Caco-2 (cell line): ENCODE data around the gene CTXN3. TPM values are rescaled to one million over a fixed set of nuclear protein-coding genes. Genes with fewer than 3 reads are reported as not detected.
A peak's percentile ranks its signal among the peaks of the same experiment; 100 is the strongest.

Experiments
- BruUV-seq: library from RNA; stranded (reverse); fragments of 400-500 nt; replicated peaks from 2 replicates; lab custom pipeline; 2021; lab: Mats Ljungman, UMichigan
- CTCF ChIA-PET: fragments of 300-600 bp; sonication (Branson Sonifier 250); formaldehyde crosslinking; loops from one replicate; lab custom pipeline; 2022; ENCODE audit warnings: antibody characterized with exemption; lab: Charles Lee
- POLR2A ChIA-PET: fragments of 300-600 bp; sonication (Branson Sonifier 250); formaldehyde crosslinking; loops from one replicate; lab custom pipeline; 2022; ENCODE audit warnings: antibody characterized with exemption; lab: Charles Lee
- DNase-seq, 2 experiments: peaks; one replicate each; pipeline versions ENCODE4 v3.0.0 to v3.0.0-alpha.2; 2020 to 2022
- H3K27me3 ChIP-seq: replicated peaks from 2 replicates; pipeline ENCODE4 v1.6.0; 2011; ENCODE audit warnings: low read length; ENCODE audit not compliant: control insufficient read depth, insufficient read depth
- H3K36me3 ChIP-seq: 2 replicates; pipeline ENCODE4 v1.5.1; 2011; ENCODE audit warnings: low read length; ENCODE audit not compliant: control insufficient read depth, insufficient read depth
- H3K4me1 ChIP-seq: fragments of 250-450 bp; sonication (Bioruptor Pico); 2 replicates; pipeline ENCODE4 v1.5.1; 2020; ENCODE audit warnings: mild to moderate bottlenecking
- H3K4me3 ChIP-seq: 2 replicates; pipeline ENCODE4 v1.5.1; 2011; ENCODE audit warnings: low read depth, mild to moderate bottlenecking, control low read depth, low read length
- H3K9me3 ChIP-seq: fragments of 250-450 bp; sonication (Bioruptor Pico); 2 replicates; pipeline ENCODE4 v1.5.1; 2020; ENCODE audit warnings: mild to moderate bottlenecking, moderate library complexity
- H3K27ac Mint-ChIP-seq: one replicate; pipeline ENCODE4 v1.8.0; 2022; ENCODE audit warnings: mixed read lengths; ENCODE audit not compliant: unreplicated experiment
- H3K27me3 Mint-ChIP-seq: one replicate; pipeline ENCODE4 v1.8.0; 2022; ENCODE audit warnings: mixed read lengths; ENCODE audit not compliant: insufficient read depth, unreplicated experiment
- H3K36me3 Mint-ChIP-seq: one replicate; pipeline ENCODE4 v1.8.0; 2022; ENCODE audit warnings: mild to moderate bottlenecking, mixed read lengths; ENCODE audit not compliant: insufficient read depth, unreplicated experiment
- H3K4me1 Mint-ChIP-seq: one replicate; pipeline ENCODE4 v1.8.0; 2022; ENCODE audit warnings: low read depth, mixed read lengths; ENCODE audit not compliant: unreplicated experiment
- H3K4me3 Mint-ChIP-seq: one replicate; pipeline ENCODE4 v1.8.0; 2022; ENCODE audit warnings: mild to moderate bottlenecking, moderate library complexity, mixed read lengths; ENCODE audit not compliant: unreplicated experiment
- H3K9me3 Mint-ChIP-seq: one replicate; pipeline ENCODE4 v1.8.0; 2022; ENCODE audit warnings: mixed read lengths; ENCODE audit not compliant: unreplicated experiment
- intact Hi-C: fragments of 100-400 bp; cut with micrococcal nuclease; formaldehyde crosslinking; loops from one replicate; pipeline ENCODE4 v1.10.0; 2022; ENCODE audit not compliant: unreplicated experiment
- total RNA-seq: library from RNA; stranded (reverse); gene quantifications from 2 replicates; pipeline ENCODE4 v1.2.3, GENCODE V29; 2022
- TF ChIP-seq, protein P1 (sequence below), 2 experiments: fragments of 200-600 bp in 1 of 2; IDR thresholded peaks; 1 replicate in 1 of 2; 2 replicates in 1 of 2; pipeline versions ENCODE4 v1.5.1 to v1.8.0; 2011 to 2022; ENCODE audit warnings: antibody characterized with exemption in 1 of 2, control low read depth in 1 of 2, inconsistent platforms in 1 of 2, low read depth in 1 of 2, low read length in 1 of 2, mild to moderate bottlenecking in 1 of 2, moderate library complexity in 1 of 2; ENCODE audit not compliant: insufficient read depth in 1 of 2, severe bottlenecking in 1 of 2, unreplicated experiment in 1 of 2

The CTXN3 gene
- total RNA-seq, 1 experiment from 2014 or later, result not detected

DNA sequence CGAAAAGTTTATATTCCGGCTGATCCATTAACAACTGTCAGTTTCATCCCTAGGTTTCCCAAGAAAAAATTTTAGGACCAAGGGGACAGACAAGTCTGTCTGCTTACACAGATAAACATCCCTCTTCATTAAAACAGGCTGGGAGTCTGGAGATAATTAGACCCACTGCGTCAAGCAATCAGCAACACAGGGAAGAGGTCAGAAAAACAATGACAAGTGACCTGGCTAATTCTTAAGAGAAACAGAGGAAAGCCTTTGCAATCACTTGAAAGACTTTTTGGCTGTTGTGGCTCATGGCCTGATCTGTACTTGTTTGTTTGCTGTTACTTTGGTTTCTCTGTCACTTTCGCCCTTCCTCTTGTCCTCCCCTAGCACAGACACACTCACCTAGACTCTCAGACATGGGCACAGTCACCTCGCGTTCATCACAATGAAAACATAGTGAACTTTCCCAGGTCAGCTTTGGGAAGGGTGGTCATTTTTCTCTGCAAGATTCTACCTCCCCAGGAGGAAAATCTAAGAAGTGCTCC is 51.4 kb downstream of the CTXN3 start:
- Mint-ChIP-seq H3K4me3 (no peak overlapping the region), H3K9me3 (peaks cover 10% of the 10 kb centered on the region), H3K27me3 (no peaks in the 10 kb centered on the region), H3K36me3 (no peaks in the 10 kb centered on the region), H3K27ac (peak overlapping the region; percentile 29), H3K4me1 (peaks cover 36% of the 10 kb centered on the region)
- Histone ChIP-seq H3K36me3 (no peaks in the 10 kb centered on the region), H3K9me3 (no peaks in the 10 kb centered on the region), H3K4me1 (peaks cover 32% of the 10 kb centered on the region), H3K4me3 (no peak overlapping the region), H3K27me3 (no peaks in the 10 kb centered on the region)
- TF ChIP-seq, protein P1, sequence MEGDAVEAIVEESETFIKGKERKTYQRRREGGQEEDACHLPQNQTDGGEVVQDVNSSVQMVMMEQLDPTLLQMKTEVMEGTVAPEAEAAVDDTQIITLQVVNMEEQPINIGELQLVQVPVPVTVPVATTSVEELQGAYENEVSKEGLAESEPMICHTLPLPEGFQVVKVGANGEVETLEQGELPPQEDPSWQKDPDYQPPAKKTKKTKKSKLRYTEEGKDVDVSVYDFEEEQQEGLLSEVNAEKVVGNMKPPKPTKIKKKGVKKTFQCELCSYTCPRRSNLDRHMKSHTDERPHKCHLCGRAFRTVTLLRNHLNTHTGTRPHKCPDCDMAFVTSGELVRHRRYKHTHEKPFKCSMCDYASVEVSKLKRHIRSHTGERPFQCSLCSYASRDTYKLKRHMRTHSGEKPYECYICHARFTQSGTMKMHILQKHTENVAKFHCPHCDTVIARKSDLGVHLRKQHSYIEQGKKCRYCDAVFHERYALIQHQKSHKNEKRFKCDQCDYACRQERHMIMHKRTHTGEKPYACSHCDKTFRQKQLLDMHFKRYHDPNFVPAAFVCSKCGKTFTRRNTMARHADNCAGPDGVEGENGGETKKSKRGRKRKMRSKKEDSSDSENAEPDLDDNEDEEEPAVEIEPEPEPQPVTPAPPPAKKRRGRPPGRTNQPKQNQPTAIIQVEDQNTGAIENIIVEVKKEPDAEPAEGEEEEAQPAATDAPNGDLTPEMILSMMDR (IDR thresholded peaks at IDR 0.05; ENCODE audit: insufficient read depth in 1 of 2, low read depth in 1 of 2, low read length in 1 of 2, severe bottlenecking in 1 of 2, unreplicated experiment in 1 of 2), result no peak
- no TSS peak for BruUV-seq
- ChIA-PET POLR2A (no interaction called here), CTCF (no interaction called here)
- DNase-seq, result no peak
- intact Hi-C loops, result no loop called here

DNA sequence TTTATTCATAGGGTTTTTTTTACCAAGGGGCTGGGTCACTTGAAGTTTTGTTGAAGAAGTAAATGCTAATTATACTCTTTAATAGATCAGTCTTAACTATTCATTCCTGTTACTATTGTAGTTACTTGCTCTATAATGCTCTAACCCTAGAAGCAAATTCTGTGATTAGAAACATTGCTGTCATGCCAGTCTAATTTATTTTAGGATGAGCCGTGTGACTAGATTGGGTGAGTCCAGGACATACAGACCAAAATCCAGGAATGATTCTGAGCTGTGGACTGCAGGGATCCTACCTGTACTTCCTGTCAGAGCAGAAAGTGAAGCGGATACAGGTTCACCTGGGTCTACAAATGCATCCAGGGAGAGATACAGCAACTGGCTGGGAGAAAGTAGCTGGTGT is 53.6 kb downstream of the CTXN3 start:
- BruUV-seq, result no TSS peak
- Mint-ChIP-seq H3K27ac (no peak overlapping the region), H3K36me3 (no peaks in the 10 kb centered on the region), H3K9me3 (peaks cover 10% of the 10 kb centered on the region), H3K4me3 (no peak overlapping the region), H3K4me1 (peaks cover 30% of the 10 kb centered on the region), H3K27me3 (no peaks in the 10 kb centered on the region)
- no peaks in the 10 kb centered on the region for H3K27me3 ChIP-seq
- H3K4me1 ChIP-seq, result peaks cover 32% of the 10 kb centered on the region
- ChIA-PET CTCF (no interaction called here), POLR2A (interaction anchor here (0.6 kb wide), 1 partner anchor 101 kb away, joined by 6 read pairs; no protein-coding TSS in a partner anchor)
- H3K9me3 ChIP-seq, result no peaks in the 10 kb centered on the region
- TF ChIP-seq, protein P1 (IDR thresholded peaks at IDR 0.05; ENCODE audit: insufficient read depth in 1 of 2, low read depth in 1 of 2, low read length in 1 of 2, severe bottlenecking in 1 of 2, unreplicated experiment in 1 of 2), result no peak
- no peak overlapping the region for H3K4me3 ChIP-seq
- intact Hi-C loops, result no loop called here
- no peak for DNase-seq
- H3K36me3 ChIP-seq, result no peaks in the 10 kb centered on the region

DNA sequence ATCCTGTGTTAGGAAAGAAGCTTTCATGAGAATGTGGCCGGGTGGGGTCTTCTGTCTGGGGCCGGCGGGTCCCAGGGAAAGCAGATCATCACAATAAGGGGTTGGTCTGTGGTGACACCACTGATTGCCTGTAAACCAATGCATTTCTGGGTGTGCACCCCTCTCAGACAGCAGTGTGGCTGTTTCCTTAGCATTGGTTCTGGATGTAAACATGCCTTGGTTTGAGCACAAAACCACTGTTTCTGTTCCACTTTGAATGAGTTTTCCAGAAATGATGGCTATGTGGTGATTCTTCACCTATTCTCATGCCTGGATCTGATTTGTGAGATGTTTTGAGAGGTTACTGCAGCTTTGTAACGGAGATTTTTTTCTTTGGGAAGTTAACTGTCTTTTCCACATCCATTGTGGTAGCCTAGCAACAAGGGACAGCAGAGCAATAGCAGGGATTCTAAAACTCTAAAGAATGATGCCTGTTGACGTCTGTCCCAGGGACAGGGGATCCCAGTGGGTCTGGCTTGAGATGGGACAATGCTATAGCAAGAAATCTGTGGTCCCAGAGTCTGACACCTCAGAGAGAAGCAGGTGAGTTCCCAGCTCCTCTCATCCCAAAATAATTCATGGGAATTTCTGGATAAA is 54.2 kb downstream of the CTXN3 start, which contains the start of gene CCDC192:
Gene CCDC192 (plus strand): TSS at position 466 of the 636 bp plus-strand sequence. CDS start 55 bp downstream, at position 521.
- no TSS peak for BruUV-seq
- Histone ChIP-seq H3K9me3 (no peaks in the 10 kb centered on the region), H3K4me3 (no peak within 1 kb of the TSS), H3K27me3 (no peaks in the 10 kb centered on the region), H3K36me3 (no peaks in the 10 kb centered on the region), H3K4me1 (peaks cover 27% of the 10 kb centered on the region)
- intact Hi-C loops, result no loop called here
- H3K9me3 Mint-ChIP-seq, result peaks cover 10% of the 10 kb centered on the region
- peaks cover 28% of the 10 kb centered on the region for H3K4me1 Mint-ChIP-seq
- H3K27me3 Mint-ChIP-seq, result no peaks in the 10 kb centered on the region
- CTCF ChIA-PET, result no interaction called here
- no peaks in the 10 kb centered on the region for H3K36me3 Mint-ChIP-seq
- H3K27ac Mint-ChIP-seq, result no peak within 1 kb of the TSS
- TF ChIP-seq, protein P1 (IDR thresholded peaks at IDR 0.05; ENCODE audit: insufficient read depth in 1 of 2, low read depth in 1 of 2, low read length in 1 of 2, severe bottlenecking in 1 of 2, unreplicated experiment in 1 of 2), result no peak
- POLR2A ChIA-PET, result no interaction called here
- no peak for DNase-seq
- H3K4me3 Mint-ChIP-seq, result no peak within 1 kb of the TSS
